ENCODE data around the gene EHMT1. TPM values are rescaled to one million over a fixed set of nuclear protein-coding genes. Genes with fewer than 3 reads are reported as not detected.

Gene EHMT1
- polyA plus RNA-seq, 2 of the 4 experiments (the other 2 are of a cell fraction) = 41.3 to 48.0 TPM

GRCh38 chr9:137772281-137772873, 153.6 kb downstream of the EHMT1 start:
- no peaks in the 10 kb centered on the region for H3K4me1 ChIP-seq
- ATAC-seq = peak in 1 of 2 experiments; percentile 66; a peak in 3 of 6 replicates
- ChIA-PET POLR2A (no interaction called here), CTCF (no interaction called here)
- H3K27ac ChIP-seq = no peak overlapping the region
- no peak overlapping the region for H3K4me3 ChIP-seq
- 0 out of 3 replicates have a peak, but pooled peaks cover 6% of the 10 kb centered on the region for H3K9me3 ChIP-seq
- TF ChIP-seq RAD21 (conservative IDR thresholded peaks at IDR 0.05 in 1 of 2, IDR thresholded peaks at IDR 0.05 in 1 of 2) (0 out of 5 replicates have a peak, but pooled peaks of 1 of the 2 experiments have one; percentile 11), RNF2 (IDR thresholded peaks at IDR 0.05; ENCODE audit: borderline replicate concordance, low read depth) (no peak), TFCP2L1 (CRISPR knock-in tag; IDR thresholded peaks at IDR 0.05) (no peak), ZNF302 (CRISPR knock-in tag; IDR thresholded peaks at IDR 0.05) (no peak), CTCF (IDR thresholded peaks at IDR 0.05) (0 out of 3 replicates have a peak, but pooled peaks have one; percentile 10)
- peak in 1 of 2 experiments; percentile 18 for DNase-seq (ENCODE audit: low read depth in 1 of 2, low spot score in 1 of 2)
- 87% methylated on average over 12 of the region's 12 CpGs for WGBS (ENCODE audit: missing lambda C conversion rate)
- H3K4me2 ChIP-seq = no peak overlapping the region
- no peak for FAIRE-seq

GRCh38 chr9:137774775-137775386, 156.1 kb downstream of the EHMT1 start:
- H3K4me1 ChIP-seq = no peaks in the 10 kb centered on the region
- no peak for ATAC-seq
- TF ChIP-seq EHF (CRISPR knock-in tag; IDR thresholded peaks at IDR 0.05) (no peak), ELK1 (IDR thresholded peaks at IDR 0.05; ENCODE audit: low read depth, low read length) (no peak), CBX8 (IDR thresholded peaks at IDR 0.05) (no peak), MAZ (IDR thresholded peaks at IDR 0.05; ENCODE audit: borderline replicate concordance, low read depth, low read length) (no peak), HOXA7 (CRISPR knock-in tag; IDR thresholded peaks at IDR 0.05) (no peak), RNF2 (IDR thresholded peaks at IDR 0.05; ENCODE audit: borderline replicate concordance, low read depth) (no peak), KDM5A (IDR thresholded peaks at IDR 0.05) (no peak), KDM1A (IDR thresholded peaks at IDR 0.05; ENCODE audit: low read depth) (no peak), HMGXB4 (CRISPR knock-in tag; IDR thresholded peaks at IDR 0.05; ENCODE audit: borderline replicate concordance) (no peak)
- no peak for DNase-seq (ENCODE audit: low read depth in 1 of 2, low spot score in 1 of 2)
- no peak for FAIRE-seq
- CTCF ChIA-PET = interaction anchor here (3.1 kb wide), 1 partner anchor 102 kb away, joined by 12 read pairs; no protein-coding TSS in a partner anchor
- H3K4me3 ChIP-seq = no peak overlapping the region
- H3K9me3 ChIP-seq = 0 out of 3 replicates have a peak, but pooled peaks cover 2% of the 10 kb centered on the region
- WGBS (ENCODE audit: missing lambda C conversion rate) = 94% methylated on average over 22 of the region's 24 CpGs
- H3K4me2 ChIP-seq = no peak overlapping the region
- POLR2A ChIA-PET = no interaction called here
- H3K27ac ChIP-seq = no peak overlapping the region

GRCh38 chr9:137776306-137776995, 157.6 kb downstream of the EHMT1 start:
- Histone ChIP-seq H3K4me2 (no peak overlapping the region), H3K4me3 (no peak overlapping the region), H3K4me1 (no peaks in the 10 kb centered on the region), H3K27ac (no peak overlapping the region), H3K9me3 (no peaks in the 10 kb centered on the region)
- POLR2A ChIA-PET = no interaction called here
- no peak for ATAC-seq
- DNase-seq (ENCODE audit: low read depth in 1 of 2, low spot score in 1 of 2) = no peak
- 93% methylated on average over 22 of the region's 22 CpGs for WGBS (ENCODE audit: missing lambda C conversion rate)
- CTCF ChIA-PET = interaction anchor here (1.6 to 3.1 kb wide), 4 partner anchors 10 to 103 kb away, joined by 3 to 12 read pairs (median 4); no protein-coding TSS in a partner anchor
- FAIRE-seq = no peak
- no peak for TF ChIP-seq EHF (CRISPR knock-in tag; IDR thresholded peaks at IDR 0.05)
- no peak for TF ChIP-seq BHLHE40 (IDR thresholded peaks at IDR 0.05; ENCODE audit: low read depth, low read length)
- TF ChIP-seq HOXB13 (CRISPR knock-in tag; IDR thresholded peaks at IDR 0.05; ENCODE audit: low read depth) = no peak
- no peak for TF ChIP-seq TP53 (CRISPR knock-in tag; IDR thresholded peaks at IDR 0.05)
- TF ChIP-seq FOSL2 (IDR thresholded peaks at IDR 0.05) = no peak
- no peak for TF ChIP-seq FOSL2 (CRISPR knock-in tag; IDR thresholded peaks at IDR 0.05)
- TF ChIP-seq CBX2 (IDR thresholded peaks at IDR 0.05; ENCODE audit: borderline replicate concordance, low read depth) = no peak
- TF ChIP-seq REST (IDR thresholded peaks at IDR 0.05) = no peak
- no peak for TF ChIP-seq HEYL (CRISPR knock-in tag; IDR thresholded peaks at IDR 0.05)
- no peak for TF ChIP-seq HES2 (IDR thresholded peaks at IDR 0.05)
- TF ChIP-seq POLR2A (IDR thresholded peaks at IDR 0.05; ENCODE audit: low read length) = no peak
- TF ChIP-seq TFCP2L1 (CRISPR knock-in tag; IDR thresholded peaks at IDR 0.05) = no peak

Data from A549 (cell line).